DND-41 (cell line): Measurements from ENCODE around the gene ABTB1.

Experiments used
- EZH2 ChIP-seq: IDR thresholded peaks from 3 replicates; pipeline ENCODE4 v1.6.1; 2012; ENCODE audit warnings: borderline replicate concordance, low read depth, mild to moderate bottlenecking, moderate library complexity, low read length, inconsistent platforms; ENCODE audit not compliant: severe bottlenecking
- TF ChIP-seq, protein P1 (sequence below): IDR thresholded peaks from 2 replicates; pipeline ENCODE4 v1.5.1; 2012; ENCODE audit warnings: borderline replicate concordance, low read length, moderate library complexity, mild to moderate bottlenecking; ENCODE audit not compliant: poor library complexity, severe bottlenecking; ENCODE audit errors: extremely low read depth

DNA sequence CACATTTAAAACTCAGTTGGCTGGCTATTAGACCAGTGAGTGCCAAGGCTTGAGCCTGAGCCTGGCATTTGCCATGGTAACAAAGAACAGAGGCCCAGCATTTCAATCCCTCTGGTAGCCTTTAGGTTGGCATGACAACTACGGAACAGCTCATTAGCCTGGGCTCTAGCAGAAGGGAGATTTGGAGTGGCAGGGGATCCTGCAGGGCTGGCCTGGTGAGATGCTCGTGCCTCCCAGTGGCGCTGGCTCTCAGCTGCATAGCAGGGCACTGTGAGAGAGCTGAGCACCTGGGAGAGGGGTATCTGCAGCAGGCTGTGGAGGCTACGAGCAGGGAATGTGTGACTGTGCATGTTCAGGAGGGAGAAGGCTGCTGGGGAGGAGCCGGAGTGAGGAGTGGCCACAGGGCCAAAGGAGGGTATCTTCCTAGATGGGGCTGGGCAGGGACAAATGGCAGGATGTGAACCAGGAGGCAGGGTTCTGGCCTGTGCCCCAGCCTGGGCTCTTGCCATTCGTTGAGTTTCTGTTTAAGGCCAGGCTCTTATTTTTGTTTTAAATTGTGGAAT is 5.6 kb upstream of the ABTB1 start:
- TF ChIP-seq, protein P1, sequence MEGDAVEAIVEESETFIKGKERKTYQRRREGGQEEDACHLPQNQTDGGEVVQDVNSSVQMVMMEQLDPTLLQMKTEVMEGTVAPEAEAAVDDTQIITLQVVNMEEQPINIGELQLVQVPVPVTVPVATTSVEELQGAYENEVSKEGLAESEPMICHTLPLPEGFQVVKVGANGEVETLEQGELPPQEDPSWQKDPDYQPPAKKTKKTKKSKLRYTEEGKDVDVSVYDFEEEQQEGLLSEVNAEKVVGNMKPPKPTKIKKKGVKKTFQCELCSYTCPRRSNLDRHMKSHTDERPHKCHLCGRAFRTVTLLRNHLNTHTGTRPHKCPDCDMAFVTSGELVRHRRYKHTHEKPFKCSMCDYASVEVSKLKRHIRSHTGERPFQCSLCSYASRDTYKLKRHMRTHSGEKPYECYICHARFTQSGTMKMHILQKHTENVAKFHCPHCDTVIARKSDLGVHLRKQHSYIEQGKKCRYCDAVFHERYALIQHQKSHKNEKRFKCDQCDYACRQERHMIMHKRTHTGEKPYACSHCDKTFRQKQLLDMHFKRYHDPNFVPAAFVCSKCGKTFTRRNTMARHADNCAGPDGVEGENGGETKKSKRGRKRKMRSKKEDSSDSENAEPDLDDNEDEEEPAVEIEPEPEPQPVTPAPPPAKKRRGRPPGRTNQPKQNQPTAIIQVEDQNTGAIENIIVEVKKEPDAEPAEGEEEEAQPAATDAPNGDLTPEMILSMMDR, result no peak
- TF ChIP-seq EZH2, result no peak
